HCT116 (cell line): ENCODE results near the gene SEMA5A. TPM values are rescaled to one million over a fixed set of nuclear protein-coding genes. Genes with fewer than 3 reads are reported as not detected.

Experiments used
- ATAC-seq: fragments of 200-7000 bp; cut with Tn5 transposase; 2 replicates; pipeline ENCODE4 v1.9.1; 2020; ENCODE audit warnings: mild to moderate bottlenecking, moderate library complexity
- BruUV-seq: library from RNA; stranded (reverse); fragments of 400-500 nt; replicated peaks from 2 replicates; lab custom pipeline; 2021; lab: Mats Ljungman, UMichigan
- CTCF ChIA-PET: fragments of 300-600 bp; sonication (Branson Sonifier 250); formaldehyde crosslinking; loops from one replicate; lab custom pipeline; 2021; ENCODE audit warnings: antibody characterized with exemption; lab: Charles Lee
- POLR2A ChIA-PET: fragments of 300-600, 350-600 bp; sonication (Branson Sonifier 250); formaldehyde crosslinking; loops from one replicate; lab custom pipeline; 2021; ENCODE audit warnings: antibody characterized with exemption; lab: Charles Lee
- RAD21 ChIA-PET, 2 experiments: fragments of 300-600 bp; sonication (Branson Sonifier 250); formaldehyde crosslinking; loops; one replicate each; lab custom pipeline; 2023; ENCODE audit warnings: low total read pairs in 2 of 2; ENCODE audit not compliant: uncharacterized antibody in 2 of 2, unreplicated experiment in 2 of 2, low non-redundant PET in 1 of 2; lab: Charles Lee
- DNase-seq: peaks from one replicate; pipeline ENCODE4 v3.0.0-alpha.2; 2010; ENCODE audit warnings: low read depth, low spot score
- H2AFZ ChIP-seq: fragments of 200-600 bp; shearing (Covaris generic), sonication (generic); 2 replicates; pipeline ENCODE4 v1.6.1; 2017; ENCODE audit warnings: low read depth, mixed run types, mixed read lengths, antibody characterized with exemption, low read length; ENCODE audit not compliant: poor library complexity, severe bottlenecking
- H3K27ac ChIP-seq: 2 replicates; pipeline ENCODE4 v1.5.1; 2012; ENCODE audit warnings: low read depth, low read length
- H3K27me3 ChIP-seq: fragments of 200-600 bp; sonication (generic); 2 replicates; pipeline ENCODE4 v1.6.1; 2016; ENCODE audit warnings: mixed run types, low read length, mixed read lengths; ENCODE audit not compliant: insufficient read depth
- H3K36me3 ChIP-seq, 2 experiments: fragments of 200-500 bp in 1 of 2; fragments of 200-600 bp in 1 of 2; sonication (Bioruptor generic) in 1 of 2; sonication (generic) in 1 of 2; 2 replicates each; pipeline versions ENCODE4 v1.5.1 to v1.6.1; 2014 to 2016; ENCODE audit warnings: low read length in 2 of 2, inconsistent platforms in 1 of 2, mixed read lengths in 1 of 2, mixed run types in 1 of 2; ENCODE audit not compliant: insufficient read depth in 2 of 2, control insufficient read depth in 1 of 2
- H3K4me1 ChIP-seq, 2 experiments: fragments of 200-600 bp in 1 of 2; sonication (generic) in 1 of 2; 2 replicates each; pipeline versions ENCODE4 v1.5.1 to v1.6.1; 2012 to 2017; ENCODE audit warnings: low read length in 2 of 2, inconsistent platforms in 1 of 2, mild to moderate bottlenecking in 1 of 2, mixed read lengths in 1 of 2, mixed run types in 1 of 2, moderate library complexity in 1 of 2; ENCODE audit not compliant: insufficient read depth in 2 of 2, control insufficient read depth in 1 of 2
- H3K4me2 ChIP-seq: fragments of 200-600 bp; sonication (generic); 2 replicates; pipeline ENCODE4 v1.6.1; 2017; ENCODE audit warnings: mixed run types, low read length, mixed read lengths
- H3K4me3 ChIP-seq, 2 experiments: fragments of 200-600 bp in 1 of 2; sonication (generic) in 1 of 2; replicated peaks in 1 of 2; 2 replicates each; pipeline ENCODE4 v1.5.1; 2011 to 2016; ENCODE audit warnings: low read length in 2 of 2, control low read depth in 1 of 2, low read depth in 1 of 2, mild to moderate bottlenecking in 1 of 2, mixed read lengths in 1 of 2, mixed run types in 1 of 2
- H3K79me2 ChIP-seq: fragments of 200-600 bp; sonication (generic); 2 replicates; pipeline ENCODE4 v1.6.1; 2017; ENCODE audit warnings: mild to moderate bottlenecking, mixed run types, low read length, moderate library complexity, mixed read lengths; ENCODE audit not compliant: insufficient read depth
- H3K9ac ChIP-seq: fragments of 200-600 bp; sonication (generic); 2 replicates; pipeline ENCODE4 v1.6.1; 2016; ENCODE audit warnings: low read length, mixed read lengths
- H3K9me2 ChIP-seq: fragments of 200-600 bp; sonication (generic), shearing (Covaris generic); 2 replicates; pipeline ENCODE4 v1.6.1; 2017; ENCODE audit warnings: mixed run types, mild to moderate bottlenecking, moderate library complexity; ENCODE audit not compliant: insufficient read depth
- H3K9me3 ChIP-seq, 2 experiments: fragments of 200-500 bp in 1 of 2; fragments of 200-600 bp in 1 of 2; sonication (Bioruptor generic) in 1 of 2; sonication (generic) in 1 of 2; 2 replicates each; pipeline ENCODE4 v1.6.1; 2014 to 2017; ENCODE audit warnings: low read length in 2 of 2, mixed read lengths in 2 of 2, inconsistent platforms in 1 of 2, low read depth in 1 of 2, mild to moderate bottlenecking in 1 of 2, mixed run types in 1 of 2, moderate library complexity in 1 of 2; ENCODE audit not compliant: control insufficient read depth in 1 of 2, insufficient read depth in 1 of 2
- H4K20me1 ChIP-seq: fragments of 200-600 bp; sonication (generic), shearing (Covaris generic); 2 replicates; pipeline ENCODE4 v1.6.1; 2017; ENCODE audit warnings: mixed run types, mild to moderate bottlenecking, moderate library complexity; ENCODE audit not compliant: insufficient read depth
- EGR1 ChIP-seq: IDR thresholded peaks from 2 replicates; pipeline ENCODE4 v1.6.1; 2012; ENCODE audit warnings: low read depth
- FOSL1 ChIP-seq: IDR thresholded peaks from 2 replicates; pipeline ENCODE4 v1.6.1; 2012; ENCODE audit warnings: low read depth
- RAD21 ChIP-seq: IDR thresholded peaks from 2 replicates; pipeline ENCODE4 v1.6.1; 2012; ENCODE audit warnings: low read depth, mild to moderate bottlenecking
- SP1 ChIP-seq: IDR thresholded peaks from 2 replicates; pipeline ENCODE4 v1.6.1; 2012; ENCODE audit warnings: low read depth
- SRF ChIP-seq: IDR thresholded peaks from 2 replicates; pipeline ENCODE4 v1.6.1; 2012; ENCODE audit warnings: low read depth
- TCF7L2 ChIP-seq: IDR thresholded peaks from 2 replicates; pipeline ENCODE4 v1.7.0; 2011; ENCODE audit warnings: borderline replicate concordance, inconsistent platforms; ENCODE audit not compliant: insufficient read depth, insufficient read length; ENCODE audit errors: extremely low read depth
- YY1 ChIP-seq: IDR thresholded peaks from 2 replicates; pipeline ENCODE4 v1.6.1; 2011; ENCODE audit warnings: low read length, low read depth, moderate library complexity, mild to moderate bottlenecking; ENCODE audit not compliant: insufficient replicate concordance; ENCODE audit errors: extremely low read depth
- ZFX ChIP-seq: fragments of 450-650 bp; IDR thresholded peaks from 2 replicates; pipeline ENCODE4 v1.6.1; 2017
- ZNF274 ChIP-seq: fragments of 200-500 bp; sonication (Bioruptor generic); IDR thresholded peaks from 2 replicates; pipeline ENCODE4 v1.6.1; 2014; ENCODE audit warnings: mild to moderate bottlenecking, low read depth, low read length, inconsistent platforms
- intact Hi-C: fragments of 100-400 bp; cut with micrococcal nuclease; formaldehyde crosslinking; loops from 2 replicates; pipeline ENCODE4 v1.10.0; 2022
- total RNA-seq: library from RNA; stranded (reverse); gene quantifications from one replicate; pipeline ENCODE4 v1.2.1, GENCODE V29; 2021; ENCODE audit not compliant: unreplicated experiment
- TF ChIP-seq, protein P1 (sequence below): IDR thresholded peaks from 2 replicates; pipeline ENCODE4 v1.6.1; 2011; ENCODE audit warnings: mild to moderate bottlenecking, low read length, moderate library complexity; ENCODE audit not compliant: insufficient replicate concordance; ENCODE audit errors: extremely low read depth
- TF ChIP-seq, protein P2 (sequence below): IDR thresholded peaks from 2 replicates; pipeline ENCODE4 v1.6.1; 2012

The SEMA5A gene
- total RNA-seq, 1 experiment from 2014 or later, result 0.02 TPM

GRCh38 chr5:9186069-9186468 lies 359.8 kb downstream of the SEMA5A start:
- H4K20me1 ChIP-seq, result no peaks in the 10 kb centered on the region
- DNase-seq, result no peak
- H3K79me2 ChIP-seq, result no peaks in the 10 kb centered on the region
- no peak overlapping the region for H3K27ac ChIP-seq
- intact Hi-C loops, result no loop called here
- no peak overlapping the region for H3K4me2 ChIP-seq
- H3K27me3 ChIP-seq, result no peaks in the 10 kb centered on the region
- ChIA-PET POLR2A (no interaction called here), RAD21 (no interaction called here), CTCF (no interaction called here)
- BruUV-seq, result no TSS peak
- TF ChIP-seq TCF7L2, result no peak
- no peak for TF ChIP-seq YY1
- TF ChIP-seq, protein P1, sequence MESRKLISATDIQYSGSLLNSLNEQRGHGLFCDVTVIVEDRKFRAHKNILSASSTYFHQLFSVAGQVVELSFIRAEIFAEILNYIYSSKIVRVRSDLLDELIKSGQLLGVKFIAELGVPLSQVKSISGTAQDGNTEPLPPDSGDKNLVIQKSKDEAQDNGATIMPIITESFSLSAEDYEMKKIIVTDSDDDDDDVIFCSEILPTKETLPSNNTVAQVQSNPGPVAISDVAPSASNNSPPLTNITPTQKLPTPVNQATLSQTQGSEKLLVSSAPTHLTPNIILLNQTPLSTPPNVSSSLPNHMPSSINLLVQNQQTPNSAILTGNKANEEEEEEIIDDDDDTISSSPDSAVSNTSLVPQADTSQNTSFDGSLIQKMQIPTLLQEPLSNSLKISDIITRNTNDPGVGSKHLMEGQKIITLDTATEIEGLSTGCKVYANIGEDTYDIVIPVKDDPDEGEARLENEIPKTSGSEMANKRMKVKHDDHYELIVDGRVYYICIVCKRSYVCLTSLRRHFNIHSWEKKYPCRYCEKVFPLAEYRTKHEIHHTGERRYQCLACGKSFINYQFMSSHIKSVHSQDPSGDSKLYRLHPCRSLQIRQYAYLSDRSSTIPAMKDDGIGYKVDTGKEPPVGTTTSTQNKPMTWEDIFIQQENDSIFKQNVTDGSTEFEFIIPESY, result no peak
- no peak for TF ChIP-seq EGR1
- TF ChIP-seq FOSL1, result no peak
- no peak overlapping the region for H3K9ac ChIP-seq
- no peaks in the 10 kb centered on the region for H3K36me3 ChIP-seq
- no peak overlapping the region for H3K4me3 ChIP-seq
- H2AFZ ChIP-seq, result no peak overlapping the region
- peaks cover 0 to 24% of the 10 kb centered on the region in 2 experiments; a peak in 2 of 4 replicates for H3K9me3 ChIP-seq
- no peaks in the 10 kb centered on the region for H3K4me1 ChIP-seq
- no peaks in the 10 kb centered on the region for H3K9me2 ChIP-seq
- no peak for ATAC-seq

- no peak overlapping the region for H3K9ac ChIP-seq
- no peak overlapping the region for H2AFZ ChIP-seq
- intact Hi-C loops, result no loop called here
- ChIA-PET POLR2A (no interaction called here), RAD21 (no interaction called here), CTCF (no interaction called here)
- DNase-seq (no peak), ATAC-seq (no peak)
- no peaks in the 10 kb centered on the region for H4K20me1 ChIP-seq
- no peak overlapping the region for H3K27ac ChIP-seq
- BruUV-seq, result no TSS peak
- no peak for TF ChIP-seq SP1
- no peak for TF ChIP-seq SRF
- TF ChIP-seq ZFX, result no peak
- TF ChIP-seq ZNF274, result no peak
- TF ChIP-seq RAD21, result no peak
- TF ChIP-seq, protein P2, sequence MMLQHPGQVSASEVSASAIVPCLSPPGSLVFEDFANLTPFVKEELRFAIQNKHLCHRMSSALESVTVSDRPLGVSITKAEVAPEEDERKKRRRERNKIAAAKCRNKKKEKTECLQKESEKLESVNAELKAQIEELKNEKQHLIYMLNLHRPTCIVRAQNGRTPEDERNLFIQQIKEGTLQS, result no peak
- no peak for TF ChIP-seq TCF7L2
- no peaks in the 10 kb centered on the region for H3K27me3 ChIP-seq
- no peaks in the 10 kb centered on the region for H3K79me2 ChIP-seq
- no peak overlapping the region for H3K4me3 ChIP-seq
- H3K9me3 ChIP-seq, result peaks cover 0 to 23% of the 10 kb centered on the region in 2 experiments; a peak in 2 of 4 replicates
- no peaks in the 10 kb centered on the region for H3K9me2 ChIP-seq
- no peak overlapping the region for H3K4me2 ChIP-seq
- H3K4me1 ChIP-seq, result no peaks in the 10 kb centered on the region
- no peaks in the 10 kb centered on the region for H3K36me3 ChIP-seq
Measured at GRCh38 chr5:9183992-9184391, 361.9 kb downstream of the SEMA5A start.
